GM12873 (cell line): ENCODE measurements around the gene ULBP1.

Experiments
- CTCF ChIP-seq: IDR thresholded peaks from 2 replicates; pipeline ENCODE4 v1.5.1; 2012; ENCODE audit warnings: low read depth, mild to moderate bottlenecking, moderate library complexity, low read length, control low read depth; ENCODE audit not compliant: insufficient read depth; ENCODE audit errors: missing control alignments

ULBP1 gene

DNA sequence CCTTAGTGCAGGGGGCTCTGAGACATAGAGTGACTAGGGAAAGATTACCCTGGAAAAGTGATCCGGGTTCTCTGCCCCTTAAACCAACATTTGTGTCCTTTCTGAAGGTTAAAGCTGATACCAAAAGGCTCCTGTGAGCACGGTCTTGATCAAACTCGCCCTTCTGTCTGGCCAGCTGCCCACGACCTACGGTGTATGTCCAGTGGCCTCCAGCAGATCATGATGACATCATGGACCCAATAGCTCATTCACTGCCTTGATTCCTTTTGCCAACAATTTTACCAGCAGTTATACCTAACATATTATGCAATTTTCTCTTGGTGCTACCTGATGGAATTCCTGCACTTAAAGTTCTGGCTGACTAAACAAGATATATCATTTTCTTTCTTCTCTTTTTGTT, 15.1 kb upstream of the ULBP1 start:
- TF ChIP-seq CTCF, result no peak

GRCh38 chr6:149950423-149950822, 13.3 kb upstream of the ULBP1 start:
- no peak for TF ChIP-seq CTCF

DNA sequence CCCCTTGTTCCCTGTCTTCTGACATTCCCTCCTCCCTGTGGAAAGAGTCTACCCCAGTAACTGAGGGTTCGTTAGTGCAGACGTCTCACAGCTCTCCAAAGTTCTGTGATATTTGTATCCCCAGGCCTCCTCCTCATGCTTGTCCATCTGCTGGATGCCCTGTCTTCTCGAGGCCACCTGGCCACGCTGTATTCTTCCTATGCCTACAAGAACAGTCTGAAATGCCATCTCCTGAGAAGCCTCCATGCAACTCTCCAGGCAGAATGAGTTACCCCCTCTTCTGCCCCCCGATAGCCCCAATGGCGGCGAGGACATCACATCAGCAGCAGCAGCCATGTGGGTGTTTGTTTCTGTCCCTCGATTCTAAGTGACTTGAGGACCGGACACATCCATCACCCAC, 12.6 kb upstream of the ULBP1 start:
- no peak for TF ChIP-seq CTCF

DNA sequence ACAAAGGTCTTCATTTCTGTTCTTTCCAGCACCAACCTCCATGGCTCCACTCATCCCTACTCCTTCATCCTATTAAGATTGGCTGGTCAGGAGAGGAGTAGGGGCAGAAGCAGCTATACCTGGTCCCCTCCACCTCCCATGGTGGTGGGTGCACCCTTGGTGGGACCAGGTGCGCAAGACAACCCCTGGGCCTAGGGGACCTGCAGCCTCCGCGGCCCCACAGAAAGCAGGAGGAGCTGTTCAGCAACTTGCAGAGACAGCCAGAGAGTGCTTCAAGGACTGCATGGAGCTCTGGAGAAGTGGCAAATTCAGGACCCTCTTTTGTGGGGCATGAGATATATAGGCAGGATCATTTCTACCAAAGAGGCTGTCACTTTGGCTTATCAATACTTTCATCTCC, 12.1 kb upstream of the ULBP1 start:
- TF ChIP-seq CTCF, result no peak

DNA sequence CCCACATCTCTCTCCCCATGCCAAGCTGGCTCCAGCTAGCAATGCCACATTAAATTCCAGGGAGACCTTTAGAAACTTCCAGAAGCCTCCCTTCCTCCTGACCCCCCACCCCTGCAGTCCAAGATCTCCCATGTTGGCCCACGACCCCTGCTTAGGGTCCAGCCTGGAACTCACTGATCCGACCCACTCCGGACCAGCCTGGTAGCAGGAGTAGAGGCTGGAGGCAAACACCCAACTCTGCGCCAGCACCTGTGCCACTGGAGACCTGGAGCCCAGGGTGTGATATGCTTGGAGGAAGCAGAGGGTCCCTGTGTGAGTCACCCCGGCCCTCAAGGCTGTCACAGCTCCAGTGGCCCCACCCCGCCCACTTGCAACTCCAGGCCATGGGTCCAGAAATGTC, 3.3 kb upstream of the ULBP1 start:
- no peak for TF ChIP-seq CTCF

DNA sequence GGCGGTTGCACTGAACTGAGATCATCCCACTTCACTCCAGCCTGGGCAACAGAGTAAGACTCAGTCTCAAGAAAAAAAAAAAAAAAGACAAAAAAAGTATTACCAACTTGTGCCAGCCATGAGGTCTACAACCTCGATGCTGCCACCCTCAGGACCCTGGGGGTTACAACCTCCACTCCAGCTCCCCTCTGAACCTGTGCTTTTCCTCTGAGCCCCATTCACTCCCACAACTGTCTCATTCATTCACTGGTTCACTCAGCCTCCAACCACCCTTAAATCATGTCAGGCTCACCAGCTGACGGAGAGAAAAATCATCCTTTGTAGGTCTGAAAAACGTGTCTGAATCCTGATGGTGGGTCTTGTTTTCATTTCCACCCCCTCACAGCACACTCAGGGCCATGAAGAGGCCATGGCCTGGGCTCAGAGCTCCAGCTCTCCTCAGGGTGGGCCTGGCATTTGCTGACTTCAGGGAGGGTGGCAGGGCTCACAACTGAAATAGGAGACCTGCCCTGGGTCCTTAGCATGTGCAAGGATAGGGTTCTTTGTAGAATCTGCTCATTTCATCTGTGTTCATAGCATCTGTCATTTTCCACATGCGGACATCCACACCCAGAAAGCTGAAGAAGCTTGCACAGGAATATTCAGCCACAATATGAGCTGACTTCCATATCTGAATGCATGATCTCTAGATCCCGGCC, 1.9 kb upstream of the ULBP1 start:
- peak; percentile 31 for TF ChIP-seq CTCF

- no peak for TF ChIP-seq CTCF
Measured at GRCh38 chr6:149962461-149963211, 1.1 kb upstream of the ULBP1 start.

DNA sequence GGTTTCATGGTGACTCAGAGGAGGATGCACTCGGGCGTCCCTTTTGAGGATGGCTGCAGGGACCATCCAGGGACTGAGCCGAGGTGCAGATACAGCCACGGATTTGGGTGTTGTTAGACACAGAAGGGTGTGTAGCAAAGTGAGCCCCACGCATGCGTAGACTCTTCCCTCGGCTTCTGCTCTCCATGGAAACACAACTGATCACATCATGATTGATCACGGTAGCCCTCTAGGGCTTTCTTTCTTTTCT, 606 bp upstream of the ULBP1 start:
- TF ChIP-seq CTCF, result no peak
